ENCODE measurements around the gene ATP2C1. TPM values are rescaled to one million over a fixed set of nuclear protein-coding genes. Genes with fewer than 3 reads are reported as not detected.

ATP2C1 gene
- total RNA-seq, 6 experiments from 2014 or later, result 19.2 to 44.0 (median 27.5) TPM

DNA sequence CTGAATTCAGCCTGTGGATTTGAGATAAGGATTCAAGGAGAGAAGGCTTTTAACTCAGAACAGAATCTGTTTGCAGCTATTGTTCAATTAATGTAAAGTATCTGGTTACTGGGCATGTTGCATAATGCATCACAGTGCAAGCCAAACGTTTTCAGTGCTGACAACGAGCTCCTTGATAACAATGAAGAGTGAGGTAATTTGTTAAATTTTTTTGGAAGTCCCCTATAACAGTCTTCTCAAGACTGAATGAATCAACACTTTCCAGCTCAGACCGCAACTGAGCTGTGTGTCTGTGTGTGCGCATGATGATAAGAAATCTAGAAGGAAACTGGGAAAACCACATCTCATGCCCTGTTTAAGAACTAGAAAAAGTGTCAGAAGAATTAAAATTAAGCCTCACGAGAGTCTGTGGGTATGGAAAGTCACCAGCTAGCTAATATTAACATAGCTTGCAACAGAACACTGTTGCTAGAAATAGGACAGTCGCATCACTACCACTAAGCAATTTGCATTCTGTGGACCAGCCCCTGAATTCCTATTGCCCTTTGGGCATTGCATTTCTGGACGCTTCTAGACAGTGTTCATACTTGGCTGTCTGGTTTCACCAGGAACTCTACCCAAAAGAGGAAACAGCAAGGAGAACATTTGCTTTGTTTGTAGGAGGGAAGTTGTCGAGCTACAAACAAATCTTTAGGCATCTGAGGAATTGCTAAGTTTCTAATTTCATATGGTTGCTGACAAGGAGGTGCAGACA lies 43.7 kb upstream of the ATP2C1 start:
- Histone ChIP-seq H3K9me3 (no peaks in the 10 kb centered on the region), H3K27ac (peak overlapping the region in 1 of 3 donors; percentile 13), H3K27me3 (no peaks in the 10 kb centered on the region), H3K4me1 (no peaks in the 10 kb centered on the region), H3K4me3 (no peak overlapping the region), H3K36me3 (no peaks in the 10 kb centered on the region)
- DNase-seq (no peak), ATAC-seq (peak; percentile 30 to 67 (median 45))
- WGBS (ENCODE audit: insufficient coverage, low coverage, low lambda C conversion rate, missing lambda C conversion rate), result 17% methylated on average over 8 of the region's 8 CpGs
- TF ChIP-seq, protein P1, sequence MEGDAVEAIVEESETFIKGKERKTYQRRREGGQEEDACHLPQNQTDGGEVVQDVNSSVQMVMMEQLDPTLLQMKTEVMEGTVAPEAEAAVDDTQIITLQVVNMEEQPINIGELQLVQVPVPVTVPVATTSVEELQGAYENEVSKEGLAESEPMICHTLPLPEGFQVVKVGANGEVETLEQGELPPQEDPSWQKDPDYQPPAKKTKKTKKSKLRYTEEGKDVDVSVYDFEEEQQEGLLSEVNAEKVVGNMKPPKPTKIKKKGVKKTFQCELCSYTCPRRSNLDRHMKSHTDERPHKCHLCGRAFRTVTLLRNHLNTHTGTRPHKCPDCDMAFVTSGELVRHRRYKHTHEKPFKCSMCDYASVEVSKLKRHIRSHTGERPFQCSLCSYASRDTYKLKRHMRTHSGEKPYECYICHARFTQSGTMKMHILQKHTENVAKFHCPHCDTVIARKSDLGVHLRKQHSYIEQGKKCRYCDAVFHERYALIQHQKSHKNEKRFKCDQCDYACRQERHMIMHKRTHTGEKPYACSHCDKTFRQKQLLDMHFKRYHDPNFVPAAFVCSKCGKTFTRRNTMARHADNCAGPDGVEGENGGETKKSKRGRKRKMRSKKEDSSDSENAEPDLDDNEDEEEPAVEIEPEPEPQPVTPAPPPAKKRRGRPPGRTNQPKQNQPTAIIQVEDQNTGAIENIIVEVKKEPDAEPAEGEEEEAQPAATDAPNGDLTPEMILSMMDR (IDR thresholded peaks at IDR 0.05), result no peak
- no peak for TF ChIP-seq POLR2A (IDR thresholded peaks at IDR 0.05)
- intact Hi-C loops (cut with DNase I), result no loop called here

DNA sequence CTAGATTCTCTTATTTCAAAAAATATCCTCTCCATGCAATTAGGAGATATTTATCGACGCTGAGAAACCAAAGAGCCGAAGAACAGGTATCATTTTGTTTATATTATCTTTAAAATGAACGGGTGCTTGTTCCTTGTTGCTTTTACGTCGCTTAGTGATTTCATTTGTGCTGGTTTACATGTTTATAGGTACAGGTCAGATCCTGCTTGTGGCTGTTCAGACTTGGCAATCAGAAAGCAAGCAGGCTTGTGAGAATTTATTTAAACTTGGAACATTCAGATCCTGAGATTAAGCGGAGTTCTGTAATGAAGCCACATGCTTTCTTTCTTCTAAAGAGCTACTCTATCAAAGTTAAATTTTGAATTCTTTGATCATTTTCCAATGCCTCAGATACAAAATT lies 43.0 kb upstream of the ATP2C1 start:
- no peaks in the 10 kb centered on the region for H3K4me1 ChIP-seq
- intact Hi-C loops (cut with DNase I), result no loop called here
- H3K4me3 ChIP-seq, result no peak overlapping the region
- TF ChIP-seq, protein P1 (IDR thresholded peaks at IDR 0.05), result no peak
- TF ChIP-seq POLR2A (IDR thresholded peaks at IDR 0.05), result no peak
- H3K27ac ChIP-seq, result peak overlapping the region in 1 of 3 donors; percentile 13
- ATAC-seq (no peak), DNase-seq (no peak)
- no peaks in the 10 kb centered on the region for H3K27me3 ChIP-seq
- 41% methylated on average over 7 of the region's 7 CpGs for WGBS (ENCODE audit: insufficient coverage, low coverage, low lambda C conversion rate, missing lambda C conversion rate)
- no peaks in the 10 kb centered on the region for H3K9me3 ChIP-seq
- no peaks in the 10 kb centered on the region for H3K36me3 ChIP-seq

DNA sequence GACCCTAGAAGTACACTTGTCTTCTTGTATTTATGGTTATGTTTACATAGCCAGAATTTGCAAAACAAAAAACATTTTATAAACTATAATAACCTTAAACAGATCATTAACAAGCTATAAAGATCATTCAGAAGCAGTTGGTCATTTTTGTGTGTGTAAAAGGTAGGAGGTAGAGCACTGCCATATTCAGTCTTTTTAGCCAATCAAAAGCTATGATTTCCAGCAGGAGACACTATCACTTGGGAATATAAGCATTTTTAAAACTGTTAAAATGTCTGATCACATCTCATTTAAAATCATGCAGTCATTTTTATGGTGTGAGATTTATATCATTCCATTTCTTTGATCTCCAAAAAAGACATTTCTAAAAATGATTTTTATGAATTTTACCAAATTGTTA lies 42.6 kb upstream of the ATP2C1 start:
- intact Hi-C loops (cut with DNase I), result no loop called here
- TF ChIP-seq, protein P1 (IDR thresholded peaks at IDR 0.05), result no peak
- TF ChIP-seq POLR2A (IDR thresholded peaks at IDR 0.05), result no peak
- H3K27ac ChIP-seq, result no peak overlapping the region

DNA sequence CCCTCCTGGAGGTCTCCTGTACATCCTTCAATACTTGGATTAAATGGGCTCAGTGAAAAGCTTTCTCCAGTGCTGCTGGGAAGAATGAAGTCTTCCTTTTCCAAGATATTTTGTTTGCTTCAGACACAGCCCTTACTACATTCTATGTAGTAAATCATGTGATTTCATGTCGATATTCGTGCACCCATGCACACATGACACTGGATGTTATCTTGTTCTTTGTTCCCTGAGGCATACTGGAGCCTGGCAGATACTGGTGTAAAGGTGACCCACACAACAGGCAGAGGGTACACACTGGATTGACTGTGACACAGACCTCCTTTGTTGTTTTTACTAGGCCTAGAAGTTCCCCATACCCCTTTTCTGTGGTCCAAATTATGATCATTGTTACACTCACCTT lies 40.3 kb upstream of the ATP2C1 start:
- no peak for TF ChIP-seq POLR2A (IDR thresholded peaks at IDR 0.05)
- TF ChIP-seq, protein P1 (IDR thresholded peaks at IDR 0.05), result no peak
- Histone ChIP-seq H3K27me3 (no peaks in the 10 kb centered on the region), H3K4me3 (no peak overlapping the region), H3K9me3 (no peaks in the 10 kb centered on the region), H3K36me3 (no peaks in the 10 kb centered on the region), H3K27ac (no peak overlapping the region), H3K4me1 (no peaks in the 10 kb centered on the region)
- WGBS (ENCODE audit: insufficient coverage, low coverage, low lambda C conversion rate, missing lambda C conversion rate), result no CpG with 5 or more reads among the region's 2 CpGs
- intact Hi-C loops (cut with DNase I), result no loop called here
- DNase-seq, result no peak
- ATAC-seq, result no peak

More for the DNA sequence above, 42.6 kb upstream of the ATP2C1 start:
- H3K36me3 ChIP-seq, result no peaks in the 10 kb centered on the region
- no peaks in the 10 kb centered on the region for H3K9me3 ChIP-seq
- no peaks in the 10 kb centered on the region for H3K4me1 ChIP-seq
- no peak for DNase-seq
- ATAC-seq, result no peak
- no peak overlapping the region for H3K4me3 ChIP-seq
- H3K27me3 ChIP-seq, result no peaks in the 10 kb centered on the region
